Liver (tissue), 9 donors: ENCODE data around the gene DAPK1. TPM values are rescaled to one million over a fixed set of nuclear protein-coding genes. Genes with fewer than 3 reads are reported as not detected.

Source experiments
- DNase-seq: peaks from one replicate; pipeline ENCODE4 v3.0.0-alpha.2; 2017; ENCODE audit warnings: low spot score
- H3K27ac ChIP-seq, 2 donors: one replicate each; pipeline ENCODE4 v1.7.0; 2013; ENCODE audit warnings: inconsistent platforms in 2 of 2, low read length in 2 of 2, control low read depth in 1 of 2, low read depth in 1 of 2, mild to moderate bottlenecking in 1 of 2
- H3K27me3 ChIP-seq, 4 donors: one replicate each; pipeline versions ENCODE4 v1.6.1 to v1.7.0; 2013; ENCODE audit warnings: low read length in 3 of 4, inconsistent platforms in 1 of 4, mild to moderate bottlenecking in 1 of 4, moderate library complexity in 1 of 4; ENCODE audit not compliant: control insufficient read depth in 4 of 4, insufficient read depth in 4 of 4
- H3K36me3 ChIP-seq, 4 donors: one replicate each; pipeline versions ENCODE4 v1.6.1 to v1.7.0; 2013; ENCODE audit warnings: low read length in 3 of 4, mild to moderate bottlenecking in 3 of 4, low read depth in 1 of 4, moderate library complexity in 1 of 4; ENCODE audit not compliant: control insufficient read depth in 4 of 4, insufficient read depth in 3 of 4
- H3K4me1 ChIP-seq, 4 donors: one replicate each; pipeline versions ENCODE4 v1.6.1 to v1.7.0; 2013; ENCODE audit warnings: low read length in 3 of 4, mild to moderate bottlenecking in 3 of 4, moderate library complexity in 1 of 4; ENCODE audit not compliant: control insufficient read depth in 4 of 4, insufficient read depth in 4 of 4
- H3K4me3 ChIP-seq, 3 donors: one replicate each; pipeline versions ENCODE4 v1.6.1 to v1.7.0; 2013; ENCODE audit warnings: low read length in 3 of 3, control low read depth in 1 of 3, low read depth in 1 of 3, mild to moderate bottlenecking in 1 of 3
- H3K9ac ChIP-seq, 2 donors: one replicate each; pipeline ENCODE4 v1.7.0; 2013; ENCODE audit warnings: low read length in 2 of 2, mild to moderate bottlenecking in 2 of 2, moderate library complexity in 2 of 2, control low read depth in 1 of 2, low read depth in 1 of 2
- H3K9me3 ChIP-seq, 4 donors: one replicate each; pipeline versions ENCODE4 v1.6.1 to v1.7.0; 2013; ENCODE audit warnings: low read length in 3 of 4; ENCODE audit not compliant: control insufficient read depth in 4 of 4
- ATF3 ChIP-seq: IDR thresholded peaks from 2 replicates; pipeline ENCODE4 v1.6.1; 2016; ENCODE audit warnings: antibody characterized with exemption
- CTCF ChIP-seq: fragments of 150-350 bp; IDR thresholded peaks from 2 replicates; pipeline ENCODE4 v1.5.1; 2017; ENCODE audit warnings: improper control_type of control experiment, low read depth, low read length; ENCODE audit not compliant: missing input control
- EGR1 ChIP-seq, 2 donors: IDR thresholded peaks; 2 replicates each; pipeline ENCODE4 v1.6.1; 2016 to 2018; ENCODE audit warnings: antibody characterized with exemption in 2 of 2, low read depth in 2 of 2
- FOXA1 ChIP-seq: IDR thresholded peaks from 2 replicates; pipeline ENCODE4 v1.6.1; 2016; ENCODE audit warnings: antibody characterized with exemption
- MAX ChIP-seq: IDR thresholded peaks from 2 replicates; pipeline ENCODE4 v1.6.1; 2016; ENCODE audit warnings: antibody characterized with exemption
- RAD21 ChIP-seq, 2 donors: IDR thresholded peaks; 2 replicates each; pipeline ENCODE4 v1.6.1; 2016; ENCODE audit warnings: antibody characterized with exemption in 2 of 2, mild to moderate bottlenecking in 2 of 2
- REST ChIP-seq: IDR thresholded peaks from 2 replicates; pipeline ENCODE4 v1.6.1; 2016; ENCODE audit warnings: antibody characterized with exemption, mild to moderate bottlenecking
- WGBS: extraction: QIAGEN DNeasy Blood & Tissue Kit; methylation state at CpG from one replicate; pipeline ENCODE4 v1.1.7; 2013; 5-methylcytosine and 5-hydroxymethylcytosine counted together
- polyA plus RNA-seq, 2 donors: library from polyadenylated mRNA; stranded (reverse) in 1 of 2; unstranded in 1 of 2; fragments of 200-250 nt in 1 of 2; fragments of >200 nt in 1 of 2; fragmentation: Nextera tagmentation in 1 of 2; extraction: Ambion mirVana in 1 of 2; gene quantifications; one replicate each; pipeline versions ENCODE4 v1.2.1 to v1.2.3, GENCODE V29; 2013 to 2015
- total RNA-seq, 2 donors: library from RNA; depleted of rRNA; stranded (reverse); fragments of >200 nt; gene quantifications; one replicate each; pipeline ENCODE4 v1.2.3, GENCODE V29; 2014
- donor health status: healthy.
- donor health status: healthy.
- donor health status: healthy.
- donor health status: healthy.
- donor health status: healthy.

Gene DAPK1
- total and polyA plus RNA-seq, 4 donors = 14.0 to 40.8 (median 21.8) TPM

GRCh38 chr9:87471746-87472145, 25.9 kb upstream of the DAPK1 start:
- H3K36me3 ChIP-seq = no peaks in the 10 kb centered on the region
- no peaks in the 10 kb centered on the region for H3K27me3 ChIP-seq
- no peak for TF ChIP-seq REST
- no peaks in the 10 kb centered on the region for H3K9me3 ChIP-seq
- no peak for DNase-seq
- H3K9ac ChIP-seq = no peak overlapping the region
- no peaks in the 10 kb centered on the region for H3K4me1 ChIP-seq
- H3K4me3 ChIP-seq = no peak overlapping the region
- H3K27ac ChIP-seq = no peak overlapping the region
- WGBS = 96% methylated on average over 2 of the region's 2 CpGs

- H3K9ac ChIP-seq = no peak overlapping the region
- DNase-seq = no peak
- H3K4me3 ChIP-seq = no peak overlapping the region
- no peaks in the 10 kb centered on the region for H3K27me3 ChIP-seq
- H3K27ac ChIP-seq = no peak overlapping the region
- no peaks in the 10 kb centered on the region for H3K9me3 ChIP-seq
- 80% methylated on average over 2 of the region's 2 CpGs for WGBS
- H3K4me1 ChIP-seq = peaks cover 0 to 9% (median 4%) of the 10 kb centered on the region in 4 donors
- no peaks in the 10 kb centered on the region for H3K36me3 ChIP-seq
- TF ChIP-seq ATF3 (no peak), REST (no peak), CTCF (no peak)
Measured at GRCh38 chr9:87475463-87475862, 22.2 kb upstream of the DAPK1 start.

- DNase-seq = no peak
- Histone ChIP-seq H3K4me1 (peaks cover 0 to 12% (median 4%) of the 10 kb centered on the region in 4 donors), H3K27ac (no peak overlapping the region), H3K9me3 (no peaks in the 10 kb centered on the region), H3K36me3 (no peaks in the 10 kb centered on the region), H3K4me3 (no peak overlapping the region), H3K9ac (no peak overlapping the region), H3K27me3 (no peaks in the 10 kb centered on the region)
- WGBS = 94% methylated on average over 7 of the region's 7 CpGs
- TF ChIP-seq MAX (no peak), RAD21 (IDR thresholded peaks at IDR 0.05) (no peak), EGR1 (IDR thresholded peaks at IDR 0.05; ENCODE audit: low read depth in 2 of 2) (no peak), ATF3 (no peak), FOXA1 (no peak)
Measured at GRCh38 chr9:87478226-87478992, 19.3 kb upstream of the DAPK1 start.
